NCI-H1436 (cell line): ENCODE results near the gene BET1L.
"Not testable (repeated sequence)": the region's sequence is repeated elsewhere in the genome, so short reads cannot be mapped to it uniquely, and the experiment has no call there.

Experiments used
- DNase-seq: peaks from one replicate; lab custom pipeline; 2025; lab: John Stamatoyannopoulos, UW

The BET1L gene

DNA sequence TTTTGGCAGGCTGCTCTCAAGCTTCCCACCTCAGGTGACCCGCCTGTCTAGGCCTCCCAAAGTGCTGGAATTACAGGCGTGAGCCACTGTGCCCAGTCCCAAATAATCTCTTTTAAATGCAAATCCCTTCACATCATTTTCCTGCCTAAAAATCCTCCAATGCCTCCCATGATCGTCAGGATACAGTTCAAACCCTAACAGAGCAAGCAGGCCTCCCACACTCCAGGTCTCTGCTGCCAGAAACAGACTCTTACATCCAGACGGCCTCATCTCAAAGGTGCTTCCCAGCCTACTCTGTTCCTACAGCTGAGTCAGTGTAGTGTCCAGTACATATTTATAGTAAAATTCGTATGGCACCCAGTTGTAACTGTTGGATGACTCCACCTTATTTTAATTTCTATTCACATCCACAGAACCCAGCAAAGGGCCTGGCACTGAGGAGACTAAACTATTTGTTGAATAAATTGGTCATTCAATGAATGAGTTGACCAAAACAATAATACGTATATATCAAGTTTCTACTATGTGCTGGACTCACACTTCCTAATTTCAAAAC is 20.7 kb upstream of the BET1L start:
- no peak for DNase-seq

DNA sequence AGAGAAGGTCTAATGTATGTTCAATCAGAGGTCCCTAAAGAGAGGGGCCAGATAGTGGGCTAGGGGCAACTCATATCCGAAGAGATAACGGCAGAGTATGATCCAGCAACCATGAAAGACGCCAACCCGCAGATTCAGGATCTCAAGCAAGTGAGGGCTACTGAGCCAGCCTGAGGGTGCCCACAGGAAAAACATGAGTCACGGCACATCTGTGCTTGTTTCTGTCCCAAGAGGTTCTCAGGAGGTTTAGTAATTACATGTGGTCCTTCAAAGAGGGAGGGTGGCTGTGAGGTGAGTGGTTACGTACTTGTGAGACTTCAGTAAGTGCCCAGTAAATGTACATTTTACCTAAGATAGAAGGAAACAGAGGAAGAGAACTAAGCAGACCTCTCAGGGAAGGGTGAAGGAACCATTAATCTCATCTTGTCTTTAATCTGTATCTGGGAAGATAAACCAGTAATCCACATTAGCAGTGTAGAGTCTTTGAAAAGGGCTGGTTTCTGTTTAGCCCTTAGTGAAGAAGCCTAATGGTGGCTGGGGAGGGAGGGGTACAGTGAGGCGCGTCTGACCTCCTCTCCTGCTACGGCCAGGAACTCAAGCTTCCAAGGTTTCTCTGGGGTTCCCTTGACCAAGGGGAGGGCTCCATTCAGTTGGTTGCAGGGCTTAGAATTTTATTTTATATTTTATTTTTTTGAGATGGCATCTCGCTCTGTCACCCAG is 18.7 kb upstream of the BET1L start:
- no peak for DNase-seq

DNA sequence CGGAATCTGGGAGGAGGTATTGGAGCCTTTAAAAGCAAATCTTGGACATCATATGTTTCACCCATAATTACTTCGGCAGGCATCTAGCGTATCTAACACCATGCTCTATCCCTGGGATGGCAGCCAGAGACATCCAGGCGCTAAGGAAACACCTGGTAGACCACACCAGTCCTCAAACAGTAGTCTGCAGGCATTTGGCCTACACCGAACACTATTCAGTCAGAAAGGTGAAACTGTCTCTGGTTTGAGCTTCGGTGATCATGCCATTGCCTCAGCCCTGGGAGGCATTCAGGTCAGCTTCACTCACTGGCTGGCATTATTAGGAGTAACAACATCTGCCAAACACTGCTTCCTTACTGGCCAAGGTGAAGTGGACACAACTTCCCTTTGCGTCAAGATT is 17.2 kb upstream of the BET1L start:
- no peak for DNase-seq

DNA sequence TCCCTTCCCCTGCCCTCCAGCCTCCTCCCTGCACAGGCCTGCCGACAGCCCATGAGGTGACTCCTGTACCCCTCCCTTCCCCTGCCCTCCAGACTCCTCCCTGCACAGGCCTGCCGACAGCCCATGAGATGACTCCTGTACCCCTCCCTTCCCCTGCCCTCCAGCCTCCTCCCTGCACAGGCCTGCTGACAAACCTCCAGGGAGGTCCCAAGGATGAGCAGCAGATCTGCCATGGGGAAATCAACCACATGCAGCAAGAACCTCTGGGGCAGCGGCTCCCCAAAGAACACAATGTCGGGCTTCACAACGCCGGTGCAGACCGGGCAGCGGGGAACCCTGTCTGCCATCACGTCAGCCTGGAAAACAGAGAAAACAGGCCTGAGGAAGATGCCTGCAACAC is 16.7 kb upstream of the BET1L start:
- DNase-seq, result no peak

DNA sequence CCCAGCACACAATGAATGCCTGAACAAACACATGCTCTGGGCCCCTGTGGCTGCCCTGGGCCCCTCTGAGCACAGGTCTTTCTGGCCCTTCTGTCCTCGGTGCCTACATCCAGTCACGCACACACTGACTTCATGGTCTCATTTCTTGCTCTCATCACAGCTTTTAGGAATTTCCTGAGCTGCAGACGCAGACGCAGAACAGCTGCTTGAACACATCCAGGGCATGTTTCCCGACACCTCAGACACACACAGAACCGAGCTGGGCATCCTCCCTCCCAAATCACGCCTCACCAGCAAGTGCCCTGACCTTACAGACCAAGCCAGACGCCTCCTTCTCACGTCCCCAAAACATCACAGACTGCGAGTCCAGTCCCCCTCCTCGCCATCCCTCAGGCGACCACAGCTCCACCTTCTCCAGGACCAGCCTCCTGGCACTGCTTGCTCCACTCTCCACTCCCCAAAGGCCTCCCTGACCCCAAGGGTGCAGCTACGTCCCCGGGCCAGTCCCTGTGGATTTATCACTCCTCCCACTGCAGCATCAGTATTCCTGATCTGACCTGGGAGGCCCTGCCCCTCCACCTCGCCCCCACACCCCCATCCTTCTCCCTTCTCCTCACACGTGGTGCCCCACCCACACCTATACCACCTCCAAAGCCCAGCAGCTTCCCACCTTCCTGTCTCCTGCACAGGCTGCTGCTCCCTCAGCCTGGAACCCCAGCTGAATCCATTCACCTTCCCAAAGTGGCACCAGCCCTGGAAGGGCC is 16.0 kb upstream of the BET1L start:
- no peak for DNase-seq

DNA sequence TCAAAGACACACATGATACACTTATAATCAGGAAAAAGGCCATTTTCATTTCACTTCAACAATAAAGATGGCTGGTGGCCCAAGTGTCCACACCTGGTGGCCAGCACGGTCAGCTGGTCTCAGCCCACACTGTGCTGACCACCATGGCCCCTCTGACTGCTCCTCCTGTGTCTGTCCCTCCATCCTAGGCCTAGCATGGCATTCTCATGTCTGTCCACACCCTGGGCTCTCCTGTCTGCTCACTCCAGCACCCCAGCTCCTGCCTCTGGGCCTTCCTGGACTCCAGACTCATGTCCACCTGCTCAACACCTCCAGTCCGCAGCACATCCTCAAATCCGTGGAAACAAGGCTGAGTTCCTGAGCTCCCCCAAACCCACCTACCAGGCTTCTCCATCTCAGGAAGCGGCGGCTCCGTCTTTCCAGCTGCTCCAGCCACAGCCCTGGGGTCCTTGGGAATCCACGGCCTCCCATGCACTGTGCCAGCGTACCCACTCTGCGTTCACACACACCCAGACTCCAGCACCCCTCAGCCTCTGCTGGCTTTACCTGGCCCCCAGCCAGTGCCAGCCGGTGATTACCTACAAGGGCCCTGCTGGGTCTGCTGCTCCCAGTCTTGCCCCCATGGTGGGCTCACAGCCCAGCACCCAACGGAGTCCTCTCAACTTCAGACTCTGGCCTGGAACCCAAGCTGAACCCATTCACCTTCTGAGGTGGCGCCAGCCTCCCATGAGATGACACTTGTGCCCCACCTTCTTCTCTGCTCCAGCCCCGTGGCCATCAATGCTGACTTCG is 15.0 kb upstream of the BET1L start:
- DNase-seq, result no peak

DNA sequence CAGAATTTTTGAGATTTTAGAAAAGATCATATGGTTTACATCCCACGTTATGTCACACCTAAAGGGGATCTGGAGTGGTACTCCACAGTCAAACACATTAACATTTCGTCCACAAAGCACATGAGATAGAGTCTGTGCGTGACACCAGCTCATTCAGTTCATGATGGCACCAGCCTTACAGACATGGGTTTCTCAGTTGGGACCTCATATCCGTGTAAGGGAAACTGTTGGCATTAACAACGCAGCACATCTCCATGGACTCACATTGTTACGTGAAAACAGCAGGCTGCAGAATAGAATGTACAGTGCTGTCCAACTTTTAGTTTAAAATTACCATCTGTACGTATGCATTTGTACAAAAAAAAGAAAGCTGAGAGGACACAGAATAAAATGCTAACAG is 14.3 kb upstream of the BET1L start:
- DNase-seq, result no peak

DNA sequence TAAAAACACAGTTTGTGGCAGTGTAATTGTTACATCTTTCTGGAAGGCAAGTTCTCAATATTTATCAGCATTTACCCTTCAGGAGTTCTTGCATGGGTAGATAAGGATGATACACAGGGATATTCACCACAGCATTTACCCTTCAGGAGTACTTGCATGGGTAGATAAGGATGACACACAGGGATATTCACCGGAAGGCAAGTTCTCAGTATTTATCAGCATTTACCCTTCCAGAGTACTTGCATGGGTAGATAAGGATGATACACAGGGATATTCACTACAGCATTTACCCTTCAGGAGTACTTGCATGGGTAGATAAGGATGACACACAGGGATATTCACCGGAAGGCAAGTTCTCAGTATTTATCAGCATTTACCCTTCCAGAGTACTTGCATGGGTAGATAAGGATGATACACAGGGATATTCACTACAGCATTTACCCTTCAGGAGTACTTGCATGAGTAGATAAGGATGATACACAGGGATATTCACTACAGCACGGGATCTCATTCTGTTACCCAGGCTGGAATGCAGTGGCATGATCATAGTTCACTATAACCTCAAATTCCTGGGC is 13.5 kb upstream of the BET1L start:
- DNase-seq, result not testable (repeated sequence)

DNA sequence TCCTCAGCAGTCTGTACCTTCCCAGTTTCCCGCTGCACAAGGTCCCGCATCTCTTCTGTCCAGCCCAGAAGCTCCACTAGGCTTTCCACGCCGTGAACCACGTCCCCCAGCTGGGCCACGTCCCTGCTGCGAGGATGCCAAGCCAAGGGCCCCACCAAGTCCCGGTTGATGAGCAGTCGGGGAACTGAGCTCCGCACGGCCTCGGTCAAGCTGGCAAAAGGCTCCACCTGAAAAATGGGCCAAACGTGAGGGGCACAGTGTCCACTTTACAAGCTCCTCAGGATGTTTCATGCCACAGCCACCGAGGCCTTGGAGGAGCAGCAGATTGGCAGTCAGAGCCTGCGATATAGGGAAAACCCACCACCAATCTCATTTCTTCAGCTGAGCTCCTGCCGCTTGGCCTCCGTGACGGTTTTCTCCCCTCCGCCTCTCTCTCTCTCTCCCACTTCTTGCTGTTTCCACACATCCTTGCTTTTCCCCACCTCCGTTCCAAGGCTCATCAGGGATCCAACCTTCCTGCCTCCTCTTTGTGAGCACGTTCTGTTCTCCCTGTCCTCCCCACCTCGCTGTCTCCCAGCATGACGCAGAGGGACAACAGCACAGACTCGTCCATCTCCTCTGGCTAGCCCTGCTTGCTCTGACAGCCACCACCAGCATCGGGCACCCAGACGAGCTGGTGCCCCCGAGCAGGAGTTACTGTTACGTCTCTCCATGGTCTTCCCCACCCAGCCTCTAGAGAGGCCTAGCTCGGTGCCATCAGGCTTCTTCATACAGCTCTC is 11.8 kb upstream of the BET1L start:
- DNase-seq, result no peak

DNA sequence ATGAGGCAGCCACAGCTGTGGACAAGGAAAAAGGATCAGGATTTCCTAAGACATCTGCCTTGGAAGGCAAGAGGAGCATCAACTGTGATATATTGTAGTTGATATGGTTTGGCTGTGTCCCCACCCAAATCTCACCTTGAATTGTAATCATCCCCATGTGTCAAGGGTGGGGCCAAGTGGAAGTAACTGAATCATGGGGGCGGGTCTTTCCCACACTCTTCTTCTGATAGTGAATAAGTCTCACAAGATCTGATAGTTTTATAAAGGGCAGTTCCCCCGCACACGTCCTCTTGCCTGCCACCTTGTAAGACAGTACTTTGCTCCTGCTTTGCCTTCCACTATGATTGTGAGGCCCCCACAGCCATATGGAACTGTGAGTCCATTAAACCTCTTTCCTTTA is 10.5 kb upstream of the BET1L start:
- no peak for DNase-seq

DNA sequence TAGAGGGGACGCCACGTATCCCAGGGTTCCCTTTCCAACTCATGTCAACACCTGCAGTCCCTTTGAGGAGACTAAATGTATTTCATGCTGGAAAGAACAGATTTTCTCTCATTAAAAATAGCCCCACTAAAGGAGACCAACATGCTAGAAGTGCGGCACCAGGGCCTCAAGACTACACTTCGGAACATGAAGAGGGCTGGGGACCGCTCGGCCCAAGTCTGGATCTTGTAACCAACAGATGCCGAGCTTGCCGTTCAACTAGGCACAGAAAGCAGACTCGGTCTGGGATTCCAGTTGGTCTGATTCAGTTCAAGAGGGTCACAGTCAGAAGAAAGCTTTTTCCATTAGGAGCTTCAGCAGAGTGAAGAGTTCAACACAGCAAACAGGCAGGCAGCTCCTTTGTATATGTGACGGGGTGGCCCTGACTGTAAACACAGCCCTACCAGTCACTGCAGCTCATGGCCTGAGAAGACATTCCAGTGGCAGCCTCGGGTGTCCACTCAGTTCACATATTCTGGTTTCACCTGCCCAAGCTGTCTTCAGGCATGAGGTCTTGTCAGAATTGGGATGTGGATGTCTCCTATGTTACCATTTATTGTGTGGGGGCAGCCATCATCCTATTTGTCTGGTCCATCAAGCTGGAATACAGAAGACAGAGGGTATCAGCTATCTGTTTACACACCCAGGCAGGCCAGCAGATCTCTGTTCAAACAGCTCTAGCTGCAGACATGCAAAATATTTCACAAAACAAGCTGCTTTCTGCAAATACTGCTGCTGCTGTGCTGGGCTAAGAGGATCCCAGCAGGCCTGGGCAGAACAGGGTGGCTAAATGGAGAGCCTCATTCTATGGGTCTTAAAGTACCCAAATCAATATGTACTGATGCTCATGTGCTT is 9.1 kb upstream of the BET1L start:
- DNase-seq, result no peak

DNA sequence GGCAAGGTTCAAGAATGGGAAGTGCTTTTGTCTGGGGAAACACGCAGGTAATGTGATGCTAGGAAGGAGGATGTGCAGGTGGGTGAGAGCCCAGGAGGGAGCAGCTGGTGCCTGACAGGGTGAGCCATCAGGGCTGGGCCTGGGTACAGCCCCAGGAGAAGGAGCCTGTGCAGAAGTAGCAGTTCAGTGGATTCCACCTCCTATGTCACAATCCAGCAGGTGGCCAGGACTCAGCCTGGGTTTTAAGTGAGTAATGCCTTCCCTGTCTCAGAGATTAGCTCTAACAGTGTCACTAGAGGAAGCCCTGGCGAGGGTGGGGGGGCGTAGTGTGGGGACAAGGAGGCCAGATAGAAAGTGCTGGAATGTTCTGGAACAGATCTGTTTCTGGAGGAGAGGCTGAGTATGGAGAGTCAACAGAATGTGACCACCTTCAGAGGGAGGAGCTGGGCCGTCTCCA is 8.4 kb upstream of the BET1L start:
- DNase-seq, result no peak

DNA sequence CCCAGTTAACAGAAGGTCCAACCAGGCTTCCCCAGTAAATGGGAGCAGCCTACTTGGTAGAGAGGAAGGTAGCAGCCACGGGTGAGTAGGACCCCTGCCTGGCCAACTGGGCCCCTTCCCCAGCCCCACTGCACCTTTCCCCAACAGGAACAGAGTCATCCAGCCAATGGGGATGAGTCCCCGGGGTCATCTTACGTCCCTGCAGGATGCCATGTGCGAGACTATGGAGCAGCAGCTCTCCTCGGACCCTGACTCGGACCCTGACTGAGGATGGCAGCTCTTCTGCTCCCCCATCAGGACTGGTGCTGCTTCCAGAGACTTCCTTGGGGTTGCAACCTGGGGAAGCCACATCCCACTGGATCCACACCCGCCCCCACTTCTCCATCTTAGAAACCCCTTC is 6.9 kb upstream of the BET1L start:
- no peak for DNase-seq

DNA sequence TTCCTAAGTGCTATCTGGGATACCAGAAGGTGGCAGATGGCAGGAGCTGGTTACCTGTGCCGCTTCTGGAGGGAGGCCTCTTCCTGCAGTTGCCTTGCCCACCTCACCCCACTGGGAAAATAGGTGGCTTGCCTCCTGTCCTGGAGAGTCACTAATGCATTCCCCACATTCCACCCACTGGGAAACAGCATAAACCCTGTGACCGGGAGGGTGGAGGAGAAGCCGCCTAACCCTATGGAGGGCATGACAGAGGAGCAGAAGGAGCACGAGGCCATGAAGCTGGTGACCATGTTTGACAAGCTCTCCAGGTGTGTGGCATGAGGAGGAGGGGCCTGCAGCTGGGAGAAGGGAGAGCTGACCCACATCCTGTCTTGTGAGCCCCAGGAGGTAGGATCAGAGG is 5.9 kb upstream of the BET1L start:
- no peak for DNase-seq

DNA sequence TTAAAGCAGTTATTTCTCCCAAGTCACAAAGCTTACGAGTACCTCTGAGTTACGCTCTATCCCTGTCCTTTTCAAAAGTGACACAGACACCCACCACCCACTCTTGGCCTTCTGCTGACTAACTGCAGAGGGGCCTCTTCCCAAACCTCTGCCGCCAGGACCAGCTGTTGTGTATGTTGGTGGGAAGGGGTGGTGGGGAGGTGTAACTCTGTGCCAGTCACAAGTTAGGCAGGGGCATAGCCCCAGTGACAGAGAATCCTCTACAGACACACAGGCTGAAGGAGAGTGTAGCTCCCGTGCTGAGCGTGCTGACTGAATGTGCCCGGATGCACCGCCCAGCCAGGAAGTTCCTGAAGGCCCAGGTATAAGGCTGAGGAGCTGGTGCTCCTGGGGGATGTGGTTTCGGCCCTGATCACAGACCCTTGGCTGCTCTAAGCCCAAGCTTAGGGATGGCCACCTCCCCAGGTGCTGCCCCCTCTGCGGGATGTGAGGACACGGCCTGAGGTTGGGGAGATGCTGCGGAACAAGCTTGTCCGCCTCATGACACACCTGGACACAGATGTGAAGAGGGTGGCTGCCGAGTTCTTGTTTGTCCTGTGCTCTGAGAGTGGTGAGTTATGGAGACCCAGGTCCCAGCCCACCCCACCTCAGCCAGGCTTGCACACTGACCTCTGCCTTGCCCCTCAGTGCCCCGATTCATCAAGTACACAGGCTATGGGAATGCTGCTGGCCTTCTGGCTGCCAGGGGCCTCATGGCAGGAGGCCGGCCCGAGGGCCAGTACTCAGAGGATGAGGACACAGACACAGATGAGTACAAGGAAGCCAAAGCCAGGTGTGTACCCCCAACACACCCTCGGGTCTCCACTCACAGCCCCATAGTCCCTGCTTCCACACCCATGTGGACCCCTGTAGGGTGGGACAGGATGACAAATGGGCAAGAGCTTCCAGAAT is 5.2 kb upstream of the BET1L start:
- no peak for DNase-seq

DNA sequence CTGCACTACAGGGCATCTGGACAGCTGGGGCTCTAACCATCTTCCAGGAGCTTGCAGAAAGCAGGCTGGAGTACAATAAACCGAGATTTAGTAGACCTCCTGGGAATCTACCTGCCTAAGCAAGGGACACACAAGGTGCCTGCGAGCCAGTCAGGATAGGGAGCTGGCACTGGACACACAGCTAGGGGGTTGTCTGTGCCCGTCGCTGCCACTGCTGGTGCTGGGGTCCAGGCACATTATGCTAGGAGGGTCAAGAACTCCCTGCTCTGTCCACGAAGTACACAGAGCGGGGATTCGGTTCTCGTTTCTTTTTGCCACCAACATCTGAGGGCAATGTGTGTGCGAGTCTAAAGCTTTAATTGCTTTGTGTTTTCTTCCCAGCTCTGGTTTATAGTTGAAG is 4.5 kb upstream of the BET1L start:
- DNase-seq, result no peak

DNA sequence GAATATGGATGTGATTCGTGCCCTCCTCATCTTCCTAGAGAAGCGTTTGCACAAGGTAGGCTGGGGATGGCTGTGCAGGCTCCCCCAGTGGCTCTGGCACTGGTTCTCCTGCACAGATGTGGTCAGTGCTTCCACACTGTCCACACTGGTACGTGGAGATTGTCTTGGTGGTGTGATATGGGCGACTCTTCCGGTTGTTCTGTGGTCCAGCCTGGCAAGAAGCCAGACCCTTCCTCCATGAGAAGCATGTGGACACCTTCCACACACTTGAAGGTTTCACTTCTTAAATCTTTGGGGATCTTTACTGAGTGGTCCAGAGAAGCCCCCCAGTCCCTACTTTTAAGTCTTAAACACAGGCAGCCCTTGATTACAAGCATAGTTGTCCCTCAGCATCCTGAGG is 4.1 kb upstream of the BET1L start:
- DNase-seq, result no peak

DNA sequence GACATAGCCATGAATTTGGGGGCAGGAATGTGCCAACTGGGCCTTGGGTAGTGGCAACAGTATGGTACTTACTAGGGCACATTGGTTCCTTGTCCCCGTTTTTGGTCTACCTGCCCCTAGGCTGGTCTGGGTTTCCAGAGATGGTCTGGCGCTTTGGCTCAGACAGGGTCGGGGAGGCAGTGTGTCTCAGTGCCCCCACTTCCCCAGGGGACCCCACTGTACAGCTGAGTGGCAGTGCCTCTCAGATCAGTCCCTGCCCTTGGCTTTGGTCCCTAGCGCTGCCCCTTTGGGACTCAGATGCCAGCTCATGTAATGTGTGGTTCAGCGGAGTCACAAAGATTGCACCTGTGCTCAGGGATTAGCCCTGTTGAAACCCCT is 3.6 kb upstream of the BET1L start:
- no peak for DNase-seq

DNA sequence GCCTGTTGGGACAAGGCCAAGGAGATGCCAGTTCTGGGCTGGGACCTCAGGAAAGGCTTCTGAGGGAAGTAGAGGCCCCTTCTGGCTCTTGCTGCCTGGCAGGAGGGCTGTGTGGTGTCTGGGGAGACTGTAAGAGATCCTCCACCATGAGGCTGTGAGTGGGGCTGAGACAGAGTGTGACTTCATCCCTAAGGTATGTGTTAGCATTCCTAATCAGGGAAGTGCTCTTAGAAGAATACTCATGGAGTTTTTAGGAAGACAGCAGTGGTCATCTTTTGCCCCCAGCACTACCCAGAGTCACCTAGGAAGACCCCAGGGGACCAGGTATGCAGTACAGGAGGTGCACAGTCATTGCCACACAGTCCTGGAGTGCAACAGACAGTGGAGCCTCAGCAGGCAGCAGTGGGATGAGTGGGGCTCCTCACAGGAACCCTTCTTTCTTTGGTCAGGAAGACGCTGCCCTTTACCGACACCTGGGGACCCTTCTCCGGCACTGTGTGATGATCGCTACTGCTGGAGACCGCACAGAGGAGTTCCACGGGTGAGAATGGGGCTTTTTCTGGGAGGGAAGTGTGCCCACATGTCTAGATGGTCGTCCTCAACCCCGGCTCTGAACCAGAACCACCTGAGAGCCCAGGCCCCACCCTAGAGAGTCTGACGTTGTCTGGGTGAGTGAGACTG is 3.1 kb upstream of the BET1L start:
- DNase-seq, result no peak
